Measurements from ENCODE around the gene CDK4. TPM values are rescaled to one million over a fixed set of nuclear protein-coding genes. Genes with fewer than 3 reads are reported as not detected.

CDK4 gene
- total and polyA plus RNA-seq, 2 of the 4 experiments (the other 2 are of a cell fraction) = 261 to 297 TPM

- Histone ChIP-seq H2BK5ac (ENCODE audit: low read depth, low read length, poor library complexity, severe bottlenecking) (no peak overlapping the region), H3K9me3 (ENCODE audit: control insufficient read depth, insufficient read depth, low read length) (peaks cover 2% of the 10 kb centered on the region; the same call in 1 of the 2 replicates), H3K4me1 (ENCODE audit: control insufficient read depth, insufficient read depth, low read length) (peaks cover 6% of the 10 kb centered on the region), H3K4ac (ENCODE audit: low read depth, low read length) (no peak overlapping the region), H3K23ac (ENCODE audit: low read depth, low read length) (no peak overlapping the region), H3K27me3 (ENCODE audit: control insufficient read depth, insufficient read depth, low read length) (peaks cover 48% of the 10 kb centered on the region), H3K27ac (ENCODE audit: insufficient read depth, low read length) (no peak overlapping the region), H4K91ac (ENCODE audit: insufficient read depth, low read depth, low read length) (no peak overlapping the region), H2AFZ (replicated peaks; ENCODE audit: low read length, poor library complexity) (no peak overlapping the region), H2AK9ac (replicated peaks; ENCODE audit: low read depth, low read length, poor library complexity) (no peak overlapping the region), H3K56ac (ENCODE audit: extremely low read depth, insufficient read depth, low read length) (no peak overlapping the region), H3K4me3 (ENCODE audit: insufficient read depth, low read depth, low read length) (no peak overlapping the region), H2AK5ac (ENCODE audit: low read depth, low read length) (no peak overlapping the region), H4K5ac (ENCODE audit: low read depth, low read length) (no peak overlapping the region), H3K14ac (replicated peaks; ENCODE audit: low read depth, low read length) (no peak overlapping the region), H2BK120ac (ENCODE audit: low read depth, low read length) (no peak overlapping the region), H3K18ac (ENCODE audit: low read depth, low read length) (no peak overlapping the region), H4K20me1 (ENCODE audit: insufficient read depth, low read length) (no peaks in the 10 kb centered on the region), H3K36me3 (ENCODE audit: control insufficient read depth, insufficient read depth, low read length) (peaks cover 6% of the 10 kb centered on the region), H3K79me1 (ENCODE audit: low read depth in 1 of 2, low read length in 2 of 2) (peaks cover 13 to 21% of the 10 kb centered on the region in 2 experiments; a peak in 3 of 4 replicates), H3K9ac (ENCODE audit: low read depth, low read length) (no peak overlapping the region), H4K8ac (ENCODE audit: low read depth in 2 of 2, low read length in 2 of 2) (no peak overlapping the region), H2BK15ac (ENCODE audit: low read depth, low read length) (no peak overlapping the region), H2BK20ac (ENCODE audit: low read depth, low read length) (no peak overlapping the region), H3K9me1 (ENCODE audit: insufficient read depth, low read length) (peaks cover 6% of the 10 kb centered on the region), H3K4me2 (ENCODE audit: low read depth, low read length) (no peak overlapping the region)
- BruUV-seq (replicated peaks) = no TSS peak
- no peak for DNase-seq
- ATAC-seq (ENCODE audit: low read depth) = no peak
- WGBS, 2 experiments (ENCODE audit: extremely low coverage in 2 of 2, insufficient read length in 1 of 2) = 27% methylated on average over 7 of the region's 14 CpGs; no CpG with 5 or more reads in 1 of the 2 experiments
- intact Hi-C loops (cut with micrococcal nuclease) (no loop called here), dilution Hi-C loops (cut with HindIII; ENCODE audit: low sequenced_read_pairs, unreplicated experiment) (no loop called here), in situ Hi-C loops (cut with MboI; ENCODE audit: low sequenced_read_pairs) (no loop called here)
- no peak for TF ChIP-seq CHD1 (IDR thresholded peaks at IDR 0.05; ENCODE audit: low read depth, low read length)
- 0 out of 2 replicates have a peak, but pooled peaks have one; percentile 2 for TF ChIP-seq CTCF (conservative IDR thresholded peaks at IDR 0.05; ENCODE audit: low read depth, low read length)
- TF ChIP-seq FOS (IDR thresholded peaks at IDR 0.05; ENCODE audit: low read depth, low read length) = no peak
- TF ChIP-seq MAFK (IDR thresholded peaks at IDR 0.05; ENCODE audit: low read depth, low read length) = no peak
- ChIA-PET POLR2A (ENCODE audit: unreplicated experiment) (no interaction called here), CTCF (no interaction called here)
Observed at GRCh38 chr12:57741844-57742738, 10.0 kb downstream of the CDK4 start.

All from IMR-90 (cell line).